Head of caudate nucleus (tissue), 42 donors: Measurements from ENCODE around the gene ENDOV.

Experiments
- DNase-seq, 42 donors: peaks; one replicate each; pipeline versions ENCODE4 v3.0.0 to v3.0.0-alpha.2; 2020 to 2021; ENCODE audit warnings: mixed read lengths in 7 of 42
- intact Hi-C: fragments of 100-400 bp; cut with DNase I; formaldehyde crosslinking; loops from one replicate; pipeline ENCODE4 v1.15.0; 2022

Gene ENDOV

GRCh38 chr17:80414803-80415625 is at the start of gene ENDOV:
TSS of gene ENDOV (plus strand) at chr17:80415167. CDS start at chr17:80415195, 28 bp downstream.
- intact Hi-C loops: loop anchor here (2.0 kb wide), 1 partner anchor 40 kb away; no protein-coding TSS in a partner anchor
- DNase-seq: peak; percentile 86 to 99 (median 96)

- DNase-seq: no peak
Measured at GRCh38 chr17:80365983-80366382, 49.0 kb upstream of the ENDOV start.

DNA sequence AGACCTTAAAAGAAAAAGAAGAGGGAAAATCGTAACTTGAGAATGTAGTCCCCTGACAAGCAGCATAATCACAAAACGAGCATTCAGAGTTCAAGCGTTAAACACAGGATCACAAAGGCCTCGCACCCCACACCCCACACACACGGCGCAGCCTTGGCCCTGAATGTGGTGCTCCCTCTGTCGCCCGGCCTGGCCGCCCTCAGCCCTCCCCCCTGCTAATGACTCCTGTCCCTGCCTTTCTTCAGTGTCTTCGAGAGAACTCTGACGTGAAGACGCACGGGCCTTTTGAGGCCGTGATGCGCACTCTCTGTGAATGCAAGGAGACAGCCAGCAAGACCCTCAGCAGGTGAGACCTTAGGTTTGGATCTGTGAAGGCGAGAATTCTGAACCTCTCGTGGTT is 47.5 kb upstream of the ENDOV start:
- intact Hi-C loops: no loop called here
- DNase-seq: no peak

More at GRCh38 chr17:80365983-80366382, 49.0 kb upstream of the ENDOV start:
- intact Hi-C loops: no loop called here

DNA sequence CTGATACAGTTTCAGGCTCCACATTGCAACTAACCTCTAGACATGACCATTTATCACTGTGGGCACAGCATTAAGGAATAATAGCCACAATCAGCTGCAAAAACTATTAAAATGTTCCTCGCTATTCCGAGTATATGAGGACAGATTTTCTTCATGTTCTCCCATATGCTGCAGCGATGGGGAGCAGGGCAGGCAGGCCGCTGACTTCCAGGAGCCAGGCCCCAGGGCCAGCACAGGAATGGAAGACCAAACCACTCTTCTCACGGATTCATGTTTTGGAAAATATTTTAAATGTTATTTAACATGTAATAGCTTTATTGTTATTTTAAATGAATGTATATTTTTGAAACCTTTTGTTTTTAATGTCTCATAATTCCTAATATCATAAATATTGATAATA is 43.8 kb upstream of the ENDOV start:
- intact Hi-C loops: no loop called here
- no peak for DNase-seq

DNA sequence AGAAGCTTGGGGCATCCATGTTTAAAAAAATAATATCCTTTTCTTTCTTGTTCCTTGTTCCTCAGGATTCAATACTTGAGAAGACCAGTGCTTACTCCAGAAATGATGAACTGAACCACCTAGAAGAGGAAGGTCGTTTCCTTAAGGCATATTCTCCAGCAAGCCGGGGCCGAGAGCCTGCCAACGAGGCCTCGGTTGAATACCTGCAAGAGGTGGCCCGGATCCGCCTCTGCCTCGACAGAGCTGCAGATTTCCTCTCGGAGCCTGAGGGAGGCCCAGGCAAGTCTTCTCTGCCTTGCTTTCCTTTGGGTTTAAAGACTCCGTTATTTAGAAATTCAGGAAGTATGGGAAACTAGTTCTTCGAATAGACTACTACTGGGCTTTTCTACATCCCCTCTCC is 42.5 kb upstream of the ENDOV start:
- DNase-seq: no peak
- intact Hi-C loops: no loop called here

GRCh38 chr17:80372922-80373570 is 41.9 kb upstream of the ENDOV start:
- intact Hi-C loops: no loop called here
- DNase-seq: no peak

GRCh38 chr17:80374039-80374731 is 40.8 kb upstream of the ENDOV start:
- intact Hi-C loops: no loop called here
- DNase-seq: peak in 1 of 42 donors; percentile 2

- intact Hi-C loops: no loop called here
- peak in 2 of 42 donors; percentile 7 to 18 for DNase-seq
Measured at GRCh38 chr17:80374732-80375585, 40.0 kb upstream of the ENDOV start.

DNA sequence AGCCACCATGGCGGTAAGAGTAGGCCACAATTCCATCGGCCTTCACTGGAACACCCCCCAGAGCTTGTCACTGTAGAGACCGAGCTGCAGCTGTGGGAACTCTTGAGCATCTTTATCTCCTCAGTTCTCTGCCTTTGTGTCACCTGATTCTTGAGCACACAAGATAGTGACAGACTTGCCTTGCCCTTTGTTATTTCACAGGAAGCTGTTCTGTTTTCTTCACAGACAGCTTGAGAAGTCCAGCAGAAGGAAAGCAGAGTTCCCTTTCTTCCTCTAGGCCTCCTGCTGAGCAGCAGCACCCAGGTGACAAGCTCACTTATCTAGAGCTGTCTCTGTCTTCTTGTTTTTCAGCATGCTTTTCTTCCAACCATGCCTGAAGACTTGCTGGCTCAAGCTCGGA is 38.4 kb upstream of the ENDOV start:
- intact Hi-C loops: no loop called here
- DNase-seq: peak in 1 of 42 donors; percentile 2

DNA sequence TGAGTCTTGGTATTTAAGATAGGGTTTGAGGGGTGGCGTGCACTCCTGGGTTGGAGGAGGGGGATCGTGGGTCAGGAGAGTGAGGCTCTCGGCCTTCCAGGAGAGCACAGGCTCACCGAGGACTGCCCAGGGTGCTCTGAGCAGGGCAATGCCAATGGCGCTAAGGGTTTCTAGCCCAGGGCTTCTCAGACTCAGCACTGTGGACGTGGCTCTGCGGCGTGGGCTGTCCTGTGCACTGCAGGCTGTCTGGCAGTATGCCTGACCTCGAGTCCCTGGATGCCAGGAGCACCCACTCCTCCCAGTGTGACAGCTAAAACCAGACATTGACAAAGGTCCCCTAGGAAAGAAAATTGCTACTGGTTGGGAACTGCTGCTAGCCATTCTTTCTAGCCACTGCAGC is 37.2 kb upstream of the ENDOV start:
- intact Hi-C loops: no loop called here
- peak in 1 of 42 donors; percentile 12 for DNase-seq

- DNase-seq: peak in 35 of 42 donors; percentile 16 to 83 (median 49)
- intact Hi-C loops: no loop called here
Measured at GRCh38 chr17:80379348-80379747, 35.6 kb upstream of the ENDOV start.

- intact Hi-C loops: no loop called here
- peak in 32 of 42 donors; percentile 13 to 88 (median 58) for DNase-seq
Measured at GRCh38 chr17:80380068-80380467, 34.9 kb upstream of the ENDOV start.

DNA sequence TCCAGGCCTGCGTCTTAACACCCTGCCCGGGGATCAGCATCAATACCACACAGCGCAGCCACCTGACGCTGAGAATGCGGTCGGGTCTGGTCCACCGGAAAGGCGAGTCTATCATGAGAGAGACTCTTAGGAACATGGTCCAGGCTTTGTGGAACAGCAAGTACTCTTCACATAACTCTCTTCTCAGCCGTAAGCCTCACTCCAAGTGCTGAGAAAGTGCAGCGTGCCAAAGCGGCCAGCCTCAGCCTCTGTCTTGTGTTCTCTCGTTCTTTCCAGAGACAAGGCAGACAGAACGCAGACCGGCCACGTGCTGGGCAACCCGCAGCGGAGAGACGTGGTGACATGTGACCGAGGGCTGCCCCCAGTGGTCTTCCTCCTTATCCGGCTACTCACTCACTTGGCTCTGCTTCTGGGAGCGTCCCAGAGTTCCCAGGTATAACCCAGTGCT is 34.4 kb upstream of the ENDOV start:
- DNase-seq: no peak
- intact Hi-C loops: no loop called here

DNA sequence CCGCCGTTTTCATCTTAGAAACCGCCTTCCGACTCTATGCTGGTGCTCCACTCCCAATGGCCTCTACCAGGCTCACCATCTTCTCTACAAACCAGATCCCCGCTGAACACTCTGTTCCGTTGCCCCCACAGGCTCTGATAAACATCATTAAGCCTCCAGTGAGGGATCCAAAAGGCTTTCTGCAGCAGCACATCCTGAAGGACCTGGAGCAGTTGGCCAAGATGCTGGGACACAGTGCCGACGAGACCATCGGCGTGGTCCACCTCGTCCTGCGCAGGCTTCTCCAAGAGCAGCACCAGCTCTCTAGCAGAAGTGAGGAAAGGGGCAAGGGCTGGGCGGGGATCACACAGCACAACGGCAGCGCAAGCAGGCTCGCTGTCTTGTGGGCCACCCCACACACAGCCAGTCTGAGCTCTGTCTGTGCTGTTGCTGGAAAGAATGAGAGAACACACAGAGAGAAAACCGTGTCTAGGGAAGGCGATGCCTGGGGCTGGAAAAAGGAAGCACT is 33.5 kb upstream of the ENDOV start:
- DNase-seq: no peak
- intact Hi-C loops: no loop called here

DNA sequence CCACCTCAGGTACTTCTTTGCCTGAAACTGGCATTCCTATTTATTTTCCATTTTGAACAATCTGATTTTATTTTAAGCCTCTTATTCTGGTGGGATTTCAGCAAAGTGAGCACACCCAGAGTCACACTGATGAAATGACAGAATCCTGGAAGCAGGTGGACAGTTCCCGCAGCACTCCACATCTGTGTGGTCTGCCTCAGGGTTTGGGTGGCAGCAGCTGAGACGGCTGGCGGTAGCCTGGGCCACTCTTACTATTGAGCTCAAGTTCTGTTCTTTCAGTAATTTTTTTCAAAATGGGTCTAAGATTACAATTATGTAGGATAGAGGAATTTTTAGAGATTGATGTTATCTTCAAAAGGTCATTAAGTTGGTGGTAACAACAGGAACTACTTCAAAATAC is 32.5 kb upstream of the ENDOV start:
- DNase-seq: no peak
- intact Hi-C loops: no loop called here

DNA sequence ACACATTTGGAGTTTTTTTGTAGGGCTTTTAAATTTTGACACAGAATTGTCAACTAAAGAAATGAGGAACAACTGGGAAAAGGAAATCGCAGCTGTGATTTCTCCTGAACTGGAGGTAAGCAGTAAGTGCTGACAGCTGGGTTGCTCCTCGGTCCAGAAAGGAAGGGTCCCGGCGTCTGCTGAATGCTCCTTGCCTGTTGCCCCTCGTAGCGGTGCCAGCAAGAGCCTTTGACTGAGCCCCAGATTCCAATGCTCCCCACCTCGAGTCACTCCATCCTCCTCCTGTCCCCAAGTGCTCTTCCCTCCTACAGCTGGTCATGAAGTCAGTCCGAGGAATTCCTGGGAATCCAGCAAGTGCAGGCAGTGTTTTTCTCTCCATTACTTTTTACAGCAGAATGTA is 32.0 kb upstream of the ENDOV start:
- intact Hi-C loops: no loop called here
- no peak for DNase-seq

DNA sequence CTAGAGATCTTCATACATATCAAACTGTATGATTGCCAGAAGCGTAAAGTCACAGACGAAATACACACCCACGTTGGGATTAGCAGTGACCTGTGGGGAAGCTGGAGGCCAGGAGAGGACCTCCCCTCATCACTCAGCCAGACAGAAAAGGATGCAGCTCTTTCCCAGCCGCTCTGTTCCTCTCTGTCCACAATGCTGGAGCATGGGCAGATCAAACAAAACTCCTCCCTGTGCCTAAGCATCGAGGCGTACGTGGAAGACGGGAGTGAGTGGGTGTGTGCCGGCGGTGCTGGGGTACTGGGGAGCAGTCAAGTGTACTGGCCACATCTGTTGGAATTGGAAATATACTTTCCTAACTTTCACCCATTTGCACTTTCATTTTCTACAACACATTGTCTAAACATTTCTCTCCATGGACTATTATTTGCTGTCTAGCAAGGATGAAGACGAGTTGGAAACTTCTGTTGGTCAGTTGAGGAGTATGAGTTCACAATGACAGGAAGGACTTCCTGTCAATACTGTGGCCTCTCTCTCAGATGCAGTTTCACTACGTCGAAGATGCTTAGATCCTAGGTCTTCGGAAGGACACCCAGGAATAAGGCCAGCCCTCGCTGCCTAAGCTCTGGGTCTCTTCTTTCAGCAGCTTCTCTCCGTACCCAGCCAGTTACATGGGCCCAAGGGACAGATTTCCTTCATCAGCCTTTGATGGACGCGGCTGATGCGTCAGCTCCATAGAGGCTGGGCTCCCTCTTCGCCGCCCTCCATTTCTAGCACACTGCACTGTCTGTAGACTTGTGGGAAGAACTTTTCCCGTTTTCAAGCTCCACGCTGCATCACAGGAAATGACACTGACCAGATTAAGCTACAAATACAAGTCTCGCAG is 30.6 kb upstream of the ENDOV start:
- DNase-seq: peak in 1 of 42 donors; percentile 18
- intact Hi-C loops: no loop called here

GRCh38 chr17:80385046-80385445 is 29.9 kb upstream of the ENDOV start:
- intact Hi-C loops: no loop called here
- peak in 1 of 42 donors; percentile 23 for DNase-seq
